Fibroblast of mammary gland (primary cell): Measurements from ENCODE around the gene QKI.
"Not testable (repeated sequence)": the region's sequence is repeated elsewhere in the genome, so short reads cannot be mapped to it uniquely, and the experiment has no call there.

ENCODE experiments used
- DNase-seq: peaks from one replicate; pipeline ENCODE4 v3.0.0-alpha.2; 2010; ENCODE audit warnings: low read depth
- H3K4me3 ChIP-seq: 2 replicates; pipeline ENCODE4 v1.5.1; 2011; ENCODE audit warnings: low read depth, mild to moderate bottlenecking, low read length, moderate library complexity; ENCODE audit not compliant: control insufficient read depth
- CTCF ChIP-seq: conservative IDR thresholded peaks from 2 replicates; pipeline ENCODE4 v1.5.1; 2011; ENCODE audit warnings: low read depth, low read length, inconsistent platforms; ENCODE audit not compliant: control insufficient read depth, insufficient read depth

QKI gene

GRCh38 chr6:163428373-163428772, 13.9 kb downstream of the QKI start:
- H3K4me3 ChIP-seq = no peak overlapping the region
- TF ChIP-seq CTCF = no peak
- no peak for DNase-seq

GRCh38 chr6:163429858-163430448, 15.4 kb downstream of the QKI start:
- TF ChIP-seq CTCF = no peak
- H3K4me3 ChIP-seq = no peak overlapping the region
- no peak for DNase-seq

- TF ChIP-seq CTCF = no peak
- H3K4me3 ChIP-seq = no peak overlapping the region
- DNase-seq = no peak
These were observed 17.8 kb downstream of the QKI start for GRCh38 chr6:163432300-163432699.

- not testable (repeated sequence) for DNase-seq, H3K4me3 ChIP-seq
These were observed 19.0 kb downstream of the QKI start for GRCh38 chr6:163433486-163433885.

GRCh38 chr6:163435023-163435422, 20.5 kb downstream of the QKI start:
- DNase-seq = no peak
- no peak for TF ChIP-seq CTCF

GRCh38 chr6:163436843-163437242, 22.3 kb downstream of the QKI start:
- no peak for DNase-seq
- TF ChIP-seq CTCF = no peak
- no peak overlapping the region for H3K4me3 ChIP-seq

More at GRCh38 chr6:163435023-163435422, 20.5 kb downstream of the QKI start:
- no peak overlapping the region for H3K4me3 ChIP-seq

- no peak for DNase-seq
- no peak overlapping the region for H3K4me3 ChIP-seq
- no peak for TF ChIP-seq CTCF
These were observed 22.9 kb downstream of the QKI start for GRCh38 chr6:163437466-163437865.
